ENCODE data around the gene HS1BP3. TPM values are rescaled to one million over a fixed set of nuclear protein-coding genes. Genes with fewer than 3 reads are reported as not detected.

Gene HS1BP3
- total and polyA plus RNA-seq, 2 of the 13 experiments (the other 11 are each of a cell fraction or from before 2014, with no cell fraction given) = 15.2 to 22.0 TPM

DNA sequence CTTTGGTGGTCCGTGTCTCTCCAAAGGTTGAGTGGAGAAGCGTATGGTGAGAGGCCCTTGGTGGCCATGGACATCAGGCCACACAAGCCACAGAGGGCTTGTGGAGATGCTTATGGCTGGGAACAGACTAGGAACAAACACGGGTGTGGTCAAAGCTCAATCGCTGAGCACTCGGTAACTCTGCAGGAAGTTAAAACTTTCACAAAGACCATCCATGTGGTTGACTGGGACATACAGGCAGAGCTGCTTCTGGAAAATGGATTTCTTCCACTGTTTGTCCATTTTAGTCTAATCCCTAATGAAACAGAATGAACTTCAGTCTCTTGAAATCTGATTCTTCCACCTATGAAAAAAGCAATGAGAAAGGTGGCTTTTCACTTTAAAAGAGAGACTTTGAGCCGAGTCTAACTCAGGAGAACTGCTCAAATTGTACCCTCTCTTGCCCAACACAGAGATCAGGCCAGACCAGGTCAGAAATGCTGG, 33.7 kb upstream of the HS1BP3 start (continued):
- TF ChIP-seq, protein P1, sequence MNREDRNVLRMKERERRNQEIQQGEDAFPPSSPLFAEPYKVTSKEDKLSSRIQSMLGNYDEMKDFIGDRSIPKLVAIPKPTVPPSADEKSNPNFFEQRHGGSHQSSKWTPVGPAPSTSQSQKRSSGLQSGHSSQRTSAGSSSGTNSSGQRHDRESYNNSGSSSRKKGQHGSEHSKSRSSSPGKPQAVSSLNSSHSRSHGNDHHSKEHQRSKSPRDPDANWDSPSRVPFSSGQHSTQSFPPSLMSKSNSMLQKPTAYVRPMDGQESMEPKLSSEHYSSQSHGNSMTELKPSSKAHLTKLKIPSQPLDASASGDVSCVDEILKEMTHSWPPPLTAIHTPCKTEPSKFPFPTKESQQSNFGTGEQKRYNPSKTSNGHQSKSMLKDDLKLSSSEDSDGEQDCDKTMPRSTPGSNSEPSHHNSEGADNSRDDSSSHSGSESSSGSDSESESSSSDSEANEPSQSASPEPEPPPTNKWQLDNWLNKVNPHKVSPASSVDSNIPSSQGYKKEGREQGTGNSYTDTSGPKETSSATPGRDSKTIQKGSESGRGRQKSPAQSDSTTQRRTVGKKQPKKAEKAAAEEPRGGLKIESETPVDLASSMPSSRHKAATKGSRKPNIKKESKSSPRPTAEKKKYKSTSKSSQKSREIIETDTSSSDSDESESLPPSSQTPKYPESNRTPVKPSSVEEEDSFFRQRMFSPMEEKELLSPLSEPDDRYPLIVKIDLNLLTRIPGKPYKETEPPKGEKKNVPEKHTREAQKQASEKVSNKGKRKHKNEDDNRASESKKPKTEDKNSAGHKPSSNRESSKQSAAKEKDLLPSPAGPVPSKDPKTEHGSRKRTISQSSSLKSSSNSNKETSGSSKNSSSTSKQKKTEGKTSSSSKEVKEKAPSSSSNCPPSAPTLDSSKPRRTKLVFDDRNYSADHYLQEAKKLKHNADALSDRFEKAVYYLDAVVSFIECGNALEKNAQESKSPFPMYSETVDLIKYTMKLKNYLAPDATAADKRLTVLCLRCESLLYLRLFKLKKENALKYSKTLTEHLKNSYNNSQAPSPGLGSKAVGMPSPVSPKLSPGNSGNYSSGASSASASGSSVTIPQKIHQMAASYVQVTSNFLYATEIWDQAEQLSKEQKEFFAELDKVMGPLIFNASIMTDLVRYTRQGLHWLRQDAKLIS (CRISPR knock-in tag; IDR thresholded peaks at IDR 0.05) = no peak
- peak; percentile 84 for TF ChIP-seq SOX5 (CRISPR knock-in tag; IDR thresholded peaks at IDR 0.05; ENCODE audit: borderline replicate concordance)
- no peak for TF ChIP-seq SOX13 (IDR thresholded peaks at IDR 0.05)
- TF ChIP-seq SOX13 (CRISPR knock-in tag; conservative IDR thresholded peaks at IDR 0.05 in 1 of 2, IDR thresholded peaks at IDR 0.05 in 1 of 2) = peak in 1 of 2 experiments; percentile 91; a peak in 2 of 4 replicates
- peak in 1 of 2 experiments; percentile 55; a peak in 2 of 4 replicates for TF ChIP-seq EP300 (IDR thresholded peaks at IDR 0.05; ENCODE audit: low read depth in 2 of 2, low read length in 2 of 2)
- TF ChIP-seq EP300 (CRISPR knock-in tag; IDR thresholded peaks at IDR 0.05; ENCODE audit: borderline replicate concordance) = no peak
- TF ChIP-seq, protein P2, sequence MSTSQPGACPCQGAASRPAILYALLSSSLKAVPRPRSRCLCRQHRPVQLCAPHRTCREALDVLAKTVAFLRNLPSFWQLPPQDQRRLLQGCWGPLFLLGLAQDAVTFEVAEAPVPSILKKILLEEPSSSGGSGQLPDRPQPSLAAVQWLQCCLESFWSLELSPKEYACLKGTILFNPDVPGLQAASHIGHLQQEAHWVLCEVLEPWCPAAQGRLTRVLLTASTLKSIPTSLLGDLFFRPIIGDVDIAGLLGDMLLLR (CRISPR knock-in tag; IDR thresholded peaks at IDR 0.05) = peak; percentile 28; the same call in 1 of the 2 replicates
- TF ChIP-seq HDAC2 (CRISPR knock-in tag; IDR thresholded peaks at IDR 0.05) = peak; percentile 57; the same call in 1 of the 2 replicates
- 0 out of 2 replicates have a peak, but pooled peaks have one; percentile 32 for TF ChIP-seq ZNF598 (CRISPR knock-in tag; IDR thresholded peaks at IDR 0.05; ENCODE audit: borderline replicate concordance)
- 0 out of 2 replicates have a peak, but pooled peaks have one; percentile 20 for TF ChIP-seq ZBTB7A (CRISPR knock-in tag; IDR thresholded peaks at IDR 0.05)
- 0 out of 2 replicates have a peak, but pooled peaks have one; percentile 40 for TF ChIP-seq MYC (CRISPR knock-in tag; IDR thresholded peaks at IDR 0.05; ENCODE audit: borderline replicate concordance)
- TF ChIP-seq, protein P3, sequence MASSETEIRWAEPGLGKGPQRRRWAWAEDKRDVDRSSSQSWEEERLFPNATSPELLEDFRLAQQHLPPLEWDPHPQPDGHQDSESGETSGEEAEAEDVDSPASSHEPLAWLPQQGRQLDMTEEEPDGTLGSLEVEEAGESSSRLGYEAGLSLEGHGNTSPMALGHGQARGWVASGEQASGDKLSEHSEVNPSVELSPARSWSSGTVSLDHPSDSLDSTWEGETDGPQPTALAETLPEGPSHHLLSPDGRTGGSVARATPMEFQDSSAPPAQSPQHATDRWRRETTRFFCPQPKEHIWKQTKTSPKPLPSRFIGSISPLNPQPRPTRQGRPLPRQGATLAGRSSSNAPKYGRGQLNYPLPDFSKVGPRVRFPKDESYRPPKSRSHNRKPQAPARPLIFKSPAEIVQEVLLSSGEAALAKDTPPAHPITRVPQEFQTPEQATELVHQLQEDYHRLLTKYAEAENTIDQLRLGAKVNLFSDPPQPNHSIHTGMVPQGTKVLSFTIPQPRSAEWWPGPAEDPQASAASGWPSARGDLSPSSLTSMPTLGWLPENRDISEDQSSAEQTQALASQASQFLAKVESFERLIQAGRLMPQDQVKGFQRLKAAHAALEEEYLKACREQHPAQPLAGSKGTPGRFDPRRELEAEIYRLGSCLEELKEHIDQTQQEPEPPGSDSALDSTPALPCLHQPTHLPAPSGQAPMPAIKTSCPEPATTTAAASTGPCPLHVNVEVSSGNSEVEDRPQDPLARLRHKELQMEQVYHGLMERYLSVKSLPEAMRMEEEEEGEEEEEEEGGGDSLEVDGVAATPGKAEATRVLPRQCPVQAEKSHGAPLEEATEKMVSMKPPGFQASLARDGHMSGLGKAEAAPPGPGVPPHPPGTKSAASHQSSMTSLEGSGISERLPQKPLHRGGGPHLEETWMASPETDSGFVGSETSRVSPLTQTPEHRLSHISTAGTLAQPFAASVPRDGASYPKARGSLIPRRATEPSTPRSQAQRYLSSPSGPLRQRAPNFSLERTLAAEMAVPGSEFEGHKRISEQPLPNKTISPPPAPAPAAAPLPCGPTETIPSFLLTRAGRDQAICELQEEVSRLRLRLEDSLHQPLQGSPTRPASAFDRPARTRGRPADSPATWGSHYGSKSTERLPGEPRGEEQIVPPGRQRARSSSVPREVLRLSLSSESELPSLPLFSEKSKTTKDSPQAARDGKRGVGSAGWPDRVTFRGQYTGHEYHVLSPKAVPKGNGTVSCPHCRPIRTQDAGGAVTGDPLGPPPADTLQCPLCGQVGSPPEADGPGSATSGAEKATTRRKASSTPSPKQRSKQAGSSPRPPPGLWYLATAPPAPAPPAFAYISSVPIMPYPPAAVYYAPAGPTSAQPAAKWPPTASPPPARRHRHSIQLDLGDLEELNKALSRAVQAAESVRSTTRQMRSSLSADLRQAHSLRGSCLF (CRISPR knock-in tag; IDR thresholded peaks at IDR 0.05; ENCODE audit: borderline replicate concordance) = no peak
- no peak for TF ChIP-seq ZNF180 (CRISPR knock-in tag; IDR thresholded peaks at IDR 0.05; ENCODE audit: borderline replicate concordance, low read depth)
- no peak for TF ChIP-seq ZNF496 (CRISPR knock-in tag; IDR thresholded peaks at IDR 0.05; ENCODE audit: insufficient replicate concordance)
- TF ChIP-seq REPIN1 (CRISPR knock-in tag; IDR thresholded peaks at IDR 0.05; ENCODE audit: borderline replicate concordance, low read depth) = peak; percentile 50
- peak; percentile 34; the same call in 1 of the 2 replicates for TF ChIP-seq ZNF124 (CRISPR knock-in tag; IDR thresholded peaks at IDR 0.05)
- peak; percentile 52; the same call in 1 of the 2 replicates for TF ChIP-seq RFXAP (CRISPR knock-in tag; IDR thresholded peaks at IDR 0.05; ENCODE audit: borderline replicate concordance)
- TF ChIP-seq ZSCAN12 (CRISPR knock-in tag; IDR thresholded peaks at IDR 0.05) = no peak
- peak; percentile 29; the same call in 1 of the 2 replicates for TF ChIP-seq DMAP1 (CRISPR knock-in tag; IDR thresholded peaks at IDR 0.05)
- TF ChIP-seq ATF7-NPFF (CRISPR knock-in tag; IDR thresholded peaks at IDR 0.05; ENCODE audit: low read depth) = no peak
- TF ChIP-seq GATAD2A (CRISPR knock-in tag; IDR thresholded peaks at IDR 0.05) = peak; percentile 35; the same call in 1 of the 2 replicates
- peak; percentile 83 for TF ChIP-seq SALL1 (CRISPR knock-in tag; IDR thresholded peaks at IDR 0.05)

Data from HepG2 (cell line).